Coronary artery (tissue), 2 donors: Measurements from ENCODE around the gene EN2.

Source experiments
- DNase-seq: peaks from one replicate; pipeline ENCODE4 v3.0.0-alpha.2; 2017; ENCODE audit warnings: low spot score
- H3K27ac ChIP-seq, 2 donors: fragments of 200-600 bp; sonication (generic); one replicate each; pipeline ENCODE4 v1.5.1; 2016 to 2019
- H3K4me3 ChIP-seq: fragments of 200-600 bp; sonication (generic); 2 replicates; pipeline ENCODE4 v1.5.1; 2016; ENCODE audit warnings: mild to moderate bottlenecking, moderate library complexity
- TF ChIP-seq, protein P1 (sequence below): fragments of 200-600 bp; sonication (generic); IDR thresholded peaks from one replicate; pipeline ENCODE4 v1.5.1; 2019; ENCODE audit warnings: antibody characterized with exemption

EN2 gene

DNA sequence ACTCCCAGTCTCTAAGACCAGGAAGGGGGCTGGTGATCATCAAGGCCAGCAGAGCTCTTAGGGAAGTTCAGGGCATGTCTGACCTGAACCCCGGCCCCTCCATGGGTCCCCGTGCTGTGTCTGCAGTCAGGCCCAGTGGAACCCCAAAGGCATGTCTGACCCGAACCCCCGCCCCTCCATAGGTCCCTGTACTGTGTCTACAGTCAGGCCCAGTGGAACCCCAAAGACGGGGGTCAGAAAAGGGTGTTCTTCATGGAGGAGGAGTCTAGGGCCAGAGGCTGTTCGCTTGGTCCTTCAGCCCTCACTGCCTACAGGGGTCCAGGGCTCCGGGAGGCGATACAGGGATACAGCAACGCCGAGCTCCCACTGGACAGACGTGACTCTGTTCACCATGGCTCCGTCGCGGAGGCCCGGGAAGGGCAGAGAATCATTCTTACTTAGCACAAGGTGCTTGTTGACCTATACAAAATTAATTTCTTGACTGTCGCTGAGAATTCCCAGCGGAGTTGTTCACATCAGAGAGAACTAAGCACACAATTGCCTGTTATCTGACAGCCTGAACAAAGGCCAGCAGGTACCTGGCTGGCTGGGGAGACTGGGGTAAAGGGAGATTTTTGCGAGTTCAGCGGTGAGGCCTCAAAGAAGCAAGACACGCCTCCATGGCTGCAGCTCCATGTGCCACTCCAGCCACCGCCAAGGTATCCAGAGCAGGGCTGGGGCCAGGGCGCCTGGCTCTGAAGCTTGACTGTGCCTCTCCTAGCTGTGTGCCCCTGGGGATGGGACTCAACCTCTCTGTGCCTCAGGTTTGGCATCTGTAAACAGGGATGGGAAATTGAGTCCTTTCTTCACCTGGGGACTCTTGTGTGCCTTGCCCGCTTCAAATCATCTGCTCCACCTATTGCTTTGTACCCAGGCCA is 26.8 kb downstream of the EN2 start:
- TF ChIP-seq, protein P1, sequence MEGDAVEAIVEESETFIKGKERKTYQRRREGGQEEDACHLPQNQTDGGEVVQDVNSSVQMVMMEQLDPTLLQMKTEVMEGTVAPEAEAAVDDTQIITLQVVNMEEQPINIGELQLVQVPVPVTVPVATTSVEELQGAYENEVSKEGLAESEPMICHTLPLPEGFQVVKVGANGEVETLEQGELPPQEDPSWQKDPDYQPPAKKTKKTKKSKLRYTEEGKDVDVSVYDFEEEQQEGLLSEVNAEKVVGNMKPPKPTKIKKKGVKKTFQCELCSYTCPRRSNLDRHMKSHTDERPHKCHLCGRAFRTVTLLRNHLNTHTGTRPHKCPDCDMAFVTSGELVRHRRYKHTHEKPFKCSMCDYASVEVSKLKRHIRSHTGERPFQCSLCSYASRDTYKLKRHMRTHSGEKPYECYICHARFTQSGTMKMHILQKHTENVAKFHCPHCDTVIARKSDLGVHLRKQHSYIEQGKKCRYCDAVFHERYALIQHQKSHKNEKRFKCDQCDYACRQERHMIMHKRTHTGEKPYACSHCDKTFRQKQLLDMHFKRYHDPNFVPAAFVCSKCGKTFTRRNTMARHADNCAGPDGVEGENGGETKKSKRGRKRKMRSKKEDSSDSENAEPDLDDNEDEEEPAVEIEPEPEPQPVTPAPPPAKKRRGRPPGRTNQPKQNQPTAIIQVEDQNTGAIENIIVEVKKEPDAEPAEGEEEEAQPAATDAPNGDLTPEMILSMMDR = no peak
- DNase-seq = no peak
- H3K4me3 ChIP-seq = no peak overlapping the region
- no peak overlapping the region for H3K27ac ChIP-seq

DNA sequence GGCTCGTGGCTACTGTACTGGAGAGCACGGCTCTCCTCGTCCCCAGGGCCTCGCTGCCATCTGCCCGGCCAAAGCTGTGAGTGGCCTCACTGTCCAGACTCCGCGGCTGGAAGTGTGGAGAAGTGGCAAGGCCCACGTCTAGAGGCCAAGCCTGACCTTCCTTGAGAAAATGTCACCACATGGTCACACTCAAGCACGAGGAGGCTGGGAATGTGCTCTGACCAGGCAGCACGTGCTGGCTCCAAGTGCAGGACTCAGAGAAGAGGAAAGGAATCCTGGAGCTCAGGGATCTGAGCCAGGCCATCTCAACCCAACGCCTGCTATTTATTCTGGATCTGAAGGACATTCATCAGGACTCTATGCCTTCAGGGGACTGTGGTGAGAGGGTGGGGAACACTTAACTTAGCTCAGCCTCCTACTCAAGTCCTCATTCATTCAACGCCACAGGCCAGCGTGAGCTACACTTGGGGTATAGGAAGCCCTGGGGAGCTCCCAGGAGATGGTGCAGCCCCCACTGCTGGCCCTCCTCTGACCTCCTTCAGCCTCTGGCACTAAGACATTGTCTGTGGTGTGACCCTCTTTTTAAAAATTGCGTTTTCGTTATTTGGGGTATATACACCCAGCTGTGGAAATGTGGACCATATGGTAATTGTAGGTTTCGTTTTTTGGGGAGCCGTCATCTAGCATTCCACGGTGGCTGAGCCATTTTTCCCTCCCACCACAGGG is 29.0 kb downstream of the EN2 start:
- Histone ChIP-seq H3K27ac (no peak overlapping the region), H3K4me3 (no peak overlapping the region)
- TF ChIP-seq, protein P1 = no peak
- no peak for DNase-seq

DNA sequence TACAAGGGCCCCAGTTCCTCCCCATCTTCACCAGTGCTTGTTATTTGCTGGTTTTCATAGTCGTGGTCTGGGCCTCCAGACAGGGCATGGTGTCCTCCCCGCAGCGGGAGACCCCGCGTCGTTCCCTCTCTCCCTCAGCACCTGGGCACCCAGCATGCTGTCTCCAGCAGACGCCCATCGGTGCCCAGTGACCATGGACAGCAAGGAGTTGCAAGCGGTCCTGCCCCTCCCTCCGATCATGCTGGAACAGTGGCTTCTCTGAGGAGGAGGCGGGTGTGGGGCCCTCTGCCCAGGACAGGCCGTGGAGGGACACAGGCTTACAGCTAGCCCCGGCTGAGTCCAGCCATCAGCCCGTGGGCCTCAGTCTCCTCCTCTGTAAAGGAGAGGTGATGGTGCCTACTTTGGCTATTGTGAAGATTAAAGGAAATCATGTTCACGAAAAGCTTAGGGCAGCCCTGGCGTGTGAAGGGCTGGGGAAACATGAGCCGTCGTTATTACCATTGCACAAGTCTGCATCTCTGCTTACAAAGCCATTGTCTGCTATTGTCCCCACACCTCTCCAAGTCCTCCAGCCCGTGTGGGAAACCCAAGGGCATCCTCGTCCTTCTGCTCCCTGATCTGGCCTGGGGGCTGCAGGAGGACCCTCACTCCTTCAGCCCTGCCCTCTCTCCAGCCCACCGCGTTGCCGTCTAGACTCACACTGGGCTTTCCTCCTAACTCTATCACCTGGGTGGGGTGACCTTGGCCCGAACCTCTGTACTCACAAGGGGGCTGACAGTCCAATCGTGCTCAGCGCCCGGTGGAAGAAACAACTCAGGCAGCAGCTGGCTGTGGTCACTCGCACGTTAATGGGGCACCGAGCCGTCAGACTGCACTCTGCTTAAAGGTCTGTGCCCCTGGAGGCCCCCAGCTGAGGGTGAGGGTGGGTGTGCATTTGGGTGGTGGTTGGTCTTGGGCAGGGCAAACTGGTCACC is 29.9 kb downstream of the EN2 start:
- Histone ChIP-seq H3K4me3 (no peak overlapping the region), H3K27ac (no peak overlapping the region)
- DNase-seq = no peak
- TF ChIP-seq, protein P1 = no peak

DNA sequence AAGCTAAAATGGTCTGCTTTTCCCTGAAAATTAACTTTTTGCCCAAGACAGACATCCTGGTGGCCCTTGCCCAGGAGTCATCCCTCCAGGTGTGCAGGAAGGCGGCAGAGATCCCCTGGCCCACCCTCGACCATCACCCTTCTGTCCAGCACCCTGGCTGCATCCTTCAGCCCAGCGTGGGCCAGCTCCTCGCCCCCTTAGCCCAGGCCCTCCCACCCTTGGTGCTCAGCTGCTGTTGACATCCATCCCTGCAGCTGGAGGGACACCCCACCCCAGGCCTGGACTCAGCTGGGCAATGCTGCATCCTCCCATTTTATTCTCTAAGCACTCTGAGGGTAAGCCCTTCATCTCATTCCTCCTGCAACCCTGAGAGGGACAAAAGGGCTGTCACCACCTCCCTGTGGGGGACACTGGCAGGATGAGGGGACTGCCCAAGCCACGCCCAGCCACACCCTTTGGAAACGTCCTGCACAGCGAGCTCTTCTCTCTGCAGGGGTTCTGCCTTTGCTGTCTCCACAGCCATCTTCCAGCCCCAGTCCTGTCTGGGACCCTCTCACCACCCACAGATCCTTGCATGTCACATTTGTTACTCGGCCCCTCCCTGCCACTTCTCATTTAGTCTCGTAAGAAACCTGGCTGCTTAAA is 30.7 kb downstream of the EN2 start:
- TF ChIP-seq, protein P1 = no peak
- DNase-seq = no peak
- H3K4me3 ChIP-seq = no peak overlapping the region
- H3K27ac ChIP-seq = no peak overlapping the region

DNA sequence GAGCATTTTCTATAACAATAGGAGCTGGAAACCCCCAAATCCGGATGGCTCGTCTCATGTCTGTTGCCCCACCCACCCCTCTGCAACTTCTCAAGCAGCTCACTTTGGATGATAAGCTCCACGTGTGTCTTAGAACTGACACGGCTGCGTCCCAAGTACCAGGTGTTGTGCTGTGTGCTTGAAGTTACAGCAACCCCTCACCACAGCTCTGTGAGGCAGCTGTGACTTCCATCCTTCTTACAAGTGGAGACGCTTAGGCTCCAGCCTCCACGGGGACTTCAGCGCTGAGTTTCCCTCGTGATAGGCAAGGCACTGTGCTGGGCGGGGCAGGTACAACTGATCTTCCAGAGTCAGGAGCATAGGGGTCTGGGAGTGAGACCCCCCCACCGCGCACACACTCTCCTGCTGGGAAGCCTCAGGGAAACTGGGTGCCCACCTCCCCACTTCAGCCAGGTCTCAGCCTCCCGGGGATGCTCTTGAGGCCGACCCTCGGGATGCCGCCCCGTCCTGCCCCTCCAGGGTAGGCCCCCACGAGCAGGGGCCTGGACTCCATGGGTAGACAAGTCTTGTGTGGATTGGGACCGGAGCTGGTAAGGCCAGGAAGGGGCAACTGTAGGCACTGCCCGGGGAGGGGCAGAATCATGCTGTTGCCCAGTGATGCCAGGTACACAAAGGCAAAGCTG is 31.4 kb downstream of the EN2 start:
- no peak overlapping the region for H3K4me3 ChIP-seq
- H3K27ac ChIP-seq = no peak overlapping the region
- TF ChIP-seq, protein P1 = no peak
- DNase-seq = no peak
